DOHH2 (cell line): ENCODE measurements around the gene HDAC3.

Source experiments
- H3F3A ChIP-seq: fragments of 200-600 bp; sonication (generic), shearing (Covaris generic); 2 replicates; pipeline ENCODE4 v1.6.0; 2016; ENCODE audit warnings: antibody characterized with exemption, mild to moderate bottlenecking; ENCODE audit not compliant: control insufficient read depth, insufficient read depth
- H3K27ac ChIP-seq: fragments of 200-600 bp; sonication (generic); 2 replicates; pipeline ENCODE4 v1.5.1; 2014; ENCODE audit warnings: low read depth, mild to moderate bottlenecking, low read length, moderate library complexity
- H3K27me3 ChIP-seq: fragments of 200-600 bp; sonication (generic); 2 replicates; pipeline ENCODE4 v1.6.1; 2014; ENCODE audit warnings: mild to moderate bottlenecking, low read length, mixed read lengths; ENCODE audit not compliant: control insufficient read depth
- H3K36me3 ChIP-seq: fragments of 200-600 bp; sonication (generic); 2 replicates; pipeline ENCODE4 v1.6.1; 2014; ENCODE audit warnings: mild to moderate bottlenecking, low read length, moderate library complexity, mixed read lengths; ENCODE audit not compliant: control insufficient read depth
- H3K4me1 ChIP-seq: fragments of 200-600 bp; sonication (generic); 2 replicates; pipeline ENCODE4 v1.6.1; 2014; ENCODE audit warnings: mild to moderate bottlenecking, low read length, mixed read lengths; ENCODE audit not compliant: control insufficient read depth
- H3K4me2 ChIP-seq: fragments of 200-600 bp; sonication (generic); 2 replicates; pipeline ENCODE4 v1.6.0; 2014; ENCODE audit warnings: mild to moderate bottlenecking, low read length, moderate library complexity
- H3K4me3 ChIP-seq: fragments of 200-600 bp; sonication (generic); 2 replicates; pipeline ENCODE4 v1.5.1; 2014; ENCODE audit warnings: mild to moderate bottlenecking, low read length, mixed read lengths
- H3K79me2 ChIP-seq: fragments of 200-600 bp; sonication (generic); 2 replicates; pipeline ENCODE4 v1.6.1; 2014; ENCODE audit warnings: mild to moderate bottlenecking, low read length, mixed read lengths; ENCODE audit not compliant: control insufficient read depth
- H3K9me2 ChIP-seq: fragments of 200-600 bp; sonication (generic); replicated peaks from 2 replicates; pipeline ENCODE4 v1.6.1; 2014; ENCODE audit warnings: mild to moderate bottlenecking, low read length, mixed read lengths; ENCODE audit not compliant: control insufficient read depth
- H3K9me3 ChIP-seq: fragments of 200-600 bp; sonication (generic); 2 replicates; pipeline ENCODE4 v1.6.1; 2014; ENCODE audit warnings: antibody characterized with exemption, low read length, mixed read lengths; ENCODE audit not compliant: control insufficient read depth, insufficient read depth
- H4K20me1 ChIP-seq: fragments of 200-600 bp; sonication (generic); 2 replicates; pipeline ENCODE4 v1.6.0; 2014; ENCODE audit warnings: low read depth, mild to moderate bottlenecking, antibody characterized with exemption, low read length, moderate library complexity; ENCODE audit not compliant: control insufficient read depth, insufficient read depth
- EZH2phosphoT487 ChIP-seq: fragments of 200-600 bp; sonication (generic); IDR thresholded peaks from 2 replicates; pipeline ENCODE4 v1.6.1; 2017; ENCODE audit warnings: borderline replicate concordance, mild to moderate bottlenecking, antibody characterized with exemption, low read length, moderate library complexity, mixed read lengths
- TF ChIP-seq, protein P1 (sequence below): fragments of 200-600 bp; sonication (generic); IDR thresholded peaks from one replicate; pipeline ENCODE4 v1.5.1; 2014; ENCODE audit warnings: antibody characterized with exemption, mild to moderate bottlenecking, low read depth, low read length; ENCODE audit not compliant: poor library complexity, severe bottlenecking

HDAC3 gene

DNA sequence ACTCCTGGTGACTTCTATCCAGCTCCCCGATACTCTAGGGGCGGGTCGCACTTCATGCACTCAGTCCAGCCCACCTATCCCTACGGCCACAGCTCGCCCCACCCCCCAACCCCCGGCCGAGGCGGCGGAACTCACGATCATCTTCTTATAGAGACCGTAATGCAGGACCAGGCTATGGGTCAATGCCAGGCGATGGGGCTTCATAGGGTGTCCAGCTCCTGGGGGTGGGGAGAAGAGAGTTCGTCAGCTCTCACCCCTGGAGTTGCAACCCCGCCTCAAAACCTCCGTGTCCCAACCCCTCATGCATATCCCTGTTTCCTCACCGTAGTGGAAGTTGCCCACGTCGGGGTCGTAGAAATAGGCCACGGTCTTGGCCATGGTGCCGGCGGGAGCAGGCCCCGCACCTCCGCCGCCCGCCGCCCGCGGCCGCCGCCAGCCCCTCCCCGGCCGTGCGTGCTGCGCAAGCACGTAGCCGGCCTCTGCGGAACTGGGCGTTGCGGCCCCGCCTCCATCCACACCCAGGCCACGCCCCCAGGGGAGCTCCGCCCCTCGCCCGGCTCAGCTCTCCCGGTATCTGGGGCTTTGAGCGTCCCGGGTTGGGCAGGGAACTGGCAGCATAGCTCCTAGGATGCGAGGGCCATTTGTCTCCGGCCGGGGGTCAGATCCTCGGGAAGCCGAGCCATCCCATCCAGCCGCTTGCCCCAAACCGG, at the start of gene HDAC3, which contains the start of gene RELL2:
Gene HDAC3, minus strand, starts transcription at position 437 of the 710 bp plus-strand sequence. Its CDS starts 59 bp downstream, at position 378.
Gene RELL2, plus strand, starts transcription at position 585 of the 710 bp plus-strand sequence. CDS start 1,229 bp downstream, outside the sequence.
- H3K36me3 ChIP-seq = peaks cover 71% of the 10 kb centered on the region
- H3K4me3 ChIP-seq = peak within 1 kb of the TSS; percentile 96
- H3K79me2 ChIP-seq = peaks cover 67% of the 10 kb centered on the region
- no peaks in the 10 kb centered on the region for H3K9me3 ChIP-seq
- H4K20me1 ChIP-seq = peaks cover 21% of the 10 kb centered on the region; the same call in 1 of the 2 replicates
- no peaks in the 10 kb centered on the region for H3K27me3 ChIP-seq
- H3K9me2 ChIP-seq = no peaks in the 10 kb centered on the region
- H3K4me2 ChIP-seq = peak within 1 kb of the TSS; percentile 74
- TF ChIP-seq EZH2phosphoT487 = no peak
- TF ChIP-seq, protein P1, sequence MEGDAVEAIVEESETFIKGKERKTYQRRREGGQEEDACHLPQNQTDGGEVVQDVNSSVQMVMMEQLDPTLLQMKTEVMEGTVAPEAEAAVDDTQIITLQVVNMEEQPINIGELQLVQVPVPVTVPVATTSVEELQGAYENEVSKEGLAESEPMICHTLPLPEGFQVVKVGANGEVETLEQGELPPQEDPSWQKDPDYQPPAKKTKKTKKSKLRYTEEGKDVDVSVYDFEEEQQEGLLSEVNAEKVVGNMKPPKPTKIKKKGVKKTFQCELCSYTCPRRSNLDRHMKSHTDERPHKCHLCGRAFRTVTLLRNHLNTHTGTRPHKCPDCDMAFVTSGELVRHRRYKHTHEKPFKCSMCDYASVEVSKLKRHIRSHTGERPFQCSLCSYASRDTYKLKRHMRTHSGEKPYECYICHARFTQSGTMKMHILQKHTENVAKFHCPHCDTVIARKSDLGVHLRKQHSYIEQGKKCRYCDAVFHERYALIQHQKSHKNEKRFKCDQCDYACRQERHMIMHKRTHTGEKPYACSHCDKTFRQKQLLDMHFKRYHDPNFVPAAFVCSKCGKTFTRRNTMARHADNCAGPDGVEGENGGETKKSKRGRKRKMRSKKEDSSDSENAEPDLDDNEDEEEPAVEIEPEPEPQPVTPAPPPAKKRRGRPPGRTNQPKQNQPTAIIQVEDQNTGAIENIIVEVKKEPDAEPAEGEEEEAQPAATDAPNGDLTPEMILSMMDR = no peak
- peaks cover 6% of the 10 kb centered on the region for H3F3A ChIP-seq
- peaks cover 36% of the 10 kb centered on the region for H3K4me1 ChIP-seq
- H3K27ac ChIP-seq = peak within 1 kb of the TSS; percentile 50

DNA sequence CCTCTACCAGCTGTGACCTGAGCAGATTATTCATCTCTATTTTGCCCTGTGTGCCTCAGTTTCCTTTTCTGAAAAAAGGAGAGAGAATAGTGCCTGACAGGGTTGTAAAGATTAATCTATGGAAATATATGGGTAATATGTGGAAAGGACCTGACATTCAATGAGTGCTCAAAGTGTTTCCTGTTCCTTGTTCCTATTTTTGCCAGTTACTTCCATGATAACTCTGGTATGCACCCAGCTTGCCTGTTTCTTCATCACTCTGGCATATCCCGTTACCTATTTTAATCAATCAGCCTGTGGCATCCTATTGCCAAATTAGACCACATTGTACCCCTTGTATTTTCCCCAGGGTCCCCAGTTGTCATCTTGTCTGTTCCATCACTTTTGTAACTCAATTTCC, 48.9 kb upstream of the HDAC3 start:
- no peaks in the 10 kb centered on the region for H4K20me1 ChIP-seq
- H3K79me2 ChIP-seq = no peaks in the 10 kb centered on the region
- H3K4me2 ChIP-seq = no peak overlapping the region
- H3K27ac ChIP-seq = no peak overlapping the region
- H3K36me3 ChIP-seq = no peaks in the 10 kb centered on the region
- TF ChIP-seq EZH2phosphoT487 = no peak
- TF ChIP-seq, protein P1 = no peak
- H3K4me1 ChIP-seq = peaks cover 15% of the 10 kb centered on the region
- no peaks in the 10 kb centered on the region for H3F3A ChIP-seq
- H3K9me2 ChIP-seq = no peaks in the 10 kb centered on the region
- H3K27me3 ChIP-seq = peaks cover 44% of the 10 kb centered on the region
- no peaks in the 10 kb centered on the region for H3K9me3 ChIP-seq
- H3K4me3 ChIP-seq = no peak overlapping the region

DNA sequence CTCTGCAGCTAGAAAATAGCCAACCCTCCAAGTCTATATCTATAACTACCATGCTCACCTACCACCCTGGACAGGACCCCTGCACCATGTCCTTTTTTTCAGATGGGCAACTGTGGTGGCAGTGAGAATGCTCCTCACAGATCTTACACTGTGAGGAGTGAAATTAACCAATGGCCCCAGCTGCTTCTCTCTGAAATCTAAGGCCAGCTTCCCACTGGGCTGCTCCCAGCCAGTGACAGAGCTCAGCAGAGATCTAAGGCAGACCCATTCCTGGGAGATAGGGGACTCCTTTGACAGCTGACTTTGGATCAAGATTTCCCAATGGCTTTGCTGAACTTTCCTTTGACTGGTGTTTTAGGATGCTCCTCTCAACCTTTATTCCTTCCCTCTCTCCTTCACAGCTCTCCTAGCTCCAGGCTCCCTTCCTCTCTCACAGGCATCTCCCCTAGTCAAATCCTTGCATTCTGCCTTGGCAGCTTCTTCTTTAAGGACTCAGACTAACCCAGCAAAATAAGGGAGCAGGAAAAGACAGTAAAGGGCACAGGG, 47.0 kb upstream of the HDAC3 start:
- H3K27ac ChIP-seq = no peak overlapping the region
- H3K9me3 ChIP-seq = no peaks in the 10 kb centered on the region
- H3K4me3 ChIP-seq = no peak overlapping the region
- H3K4me2 ChIP-seq = no peak overlapping the region
- no peaks in the 10 kb centered on the region for H3F3A ChIP-seq
- no peaks in the 10 kb centered on the region for H3K79me2 ChIP-seq
- peaks cover 15% of the 10 kb centered on the region for H3K4me1 ChIP-seq
- peaks cover 32% of the 10 kb centered on the region for H3K27me3 ChIP-seq
- no peaks in the 10 kb centered on the region for H4K20me1 ChIP-seq
- no peaks in the 10 kb centered on the region for H3K9me2 ChIP-seq
- TF ChIP-seq EZH2phosphoT487 = no peak
- TF ChIP-seq, protein P1 = no peak
- no peaks in the 10 kb centered on the region for H3K36me3 ChIP-seq
